ENCODE data around the gene KBTBD8.

The KBTBD8 gene

DNA sequence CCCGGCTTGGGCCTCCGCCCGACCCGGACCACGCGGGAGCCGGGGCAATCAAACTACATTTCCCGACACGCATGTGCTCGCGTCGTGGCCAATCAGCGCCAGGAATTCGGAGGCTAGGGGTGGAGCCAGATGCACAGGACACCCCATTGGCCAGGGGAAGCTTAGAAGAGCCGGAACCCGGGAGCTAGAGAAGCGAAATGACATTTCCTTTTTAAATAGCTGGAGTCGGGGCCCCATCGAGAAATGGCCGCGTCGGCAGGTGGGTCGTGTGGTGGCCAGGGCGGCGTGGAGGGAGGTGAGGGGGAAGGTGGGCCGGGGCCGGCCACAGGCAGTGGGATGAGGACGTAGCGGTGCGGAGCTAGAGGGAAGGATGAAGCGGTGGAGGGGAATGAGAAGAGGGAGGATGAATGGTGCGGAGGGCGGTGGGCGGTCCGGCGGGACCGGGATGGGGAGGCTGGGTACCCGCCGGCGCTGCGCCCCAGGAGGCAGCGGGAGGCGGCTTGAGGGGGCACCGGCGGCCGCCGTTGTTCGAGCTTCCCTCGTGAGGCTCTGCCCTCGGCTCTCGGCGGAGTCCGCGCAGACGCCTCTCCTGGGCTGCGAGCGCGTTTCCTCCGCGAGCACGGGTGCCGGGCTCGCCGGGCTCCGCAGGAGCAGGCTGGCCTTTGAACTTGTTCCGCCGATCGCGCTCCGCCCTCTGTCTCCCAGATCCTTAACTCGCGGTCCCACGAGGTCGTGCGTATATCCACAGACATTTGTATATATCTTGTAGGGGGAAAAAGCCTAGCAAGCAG lies at the start of gene KBTBD8:
TSS of gene KBTBD8 (plus strand) at position 195 of the 791 bp plus-strand sequence. CDS start at position 244, 49 bp downstream.
- DNase-seq (ENCODE audit: low read depth in 2 of 2) = peak; percentile 94 to 96

DNA sequence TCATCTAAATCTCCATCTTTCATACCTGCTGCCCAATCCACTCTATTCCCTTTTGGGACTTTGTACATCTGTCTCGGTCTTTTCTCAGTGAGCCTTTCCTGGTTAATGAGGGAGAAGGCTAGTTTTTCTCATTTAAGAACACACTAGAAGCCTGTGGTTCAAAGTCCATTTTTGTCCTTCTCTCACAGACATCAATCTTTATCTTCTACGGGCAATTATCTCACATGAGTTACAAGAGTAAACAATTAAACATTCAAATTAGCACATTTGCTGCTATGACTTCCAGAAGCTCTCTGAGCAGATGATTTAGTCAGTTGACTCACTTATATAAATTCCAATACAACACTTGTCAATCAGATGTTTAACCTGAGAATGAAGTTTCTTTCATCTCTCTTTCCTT lies 49.3 kb upstream of the KBTBD8 start:
- DNase-seq (ENCODE audit: low read depth in 2 of 2) = no peak

DNA sequence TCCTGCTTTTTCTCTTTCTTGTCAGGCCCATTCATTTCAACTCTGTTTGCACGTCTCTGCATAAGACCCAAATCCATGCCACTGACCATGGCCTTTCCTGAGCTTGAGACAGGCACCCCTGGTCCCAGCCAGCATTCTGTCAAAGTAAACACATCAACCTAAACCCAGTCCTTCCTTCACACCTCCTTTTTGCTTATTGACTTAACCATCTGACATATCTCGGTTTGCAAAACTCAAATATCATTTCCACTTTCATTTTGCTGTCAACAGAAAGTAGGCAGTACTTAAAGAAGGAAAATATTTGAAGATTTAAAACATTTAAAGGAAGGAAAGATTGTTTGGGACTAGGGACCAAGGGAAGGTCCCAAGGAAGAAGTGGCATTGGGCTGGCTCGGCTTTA lies 48.2 kb upstream of the KBTBD8 start:
- DNase-seq (ENCODE audit: low read depth in 2 of 2) = no peak

- no peak for DNase-seq (ENCODE audit: low read depth in 2 of 2)
Measured at GRCh38 chr3:66952357-66952756, 45.8 kb upstream of the KBTBD8 start.

DNA sequence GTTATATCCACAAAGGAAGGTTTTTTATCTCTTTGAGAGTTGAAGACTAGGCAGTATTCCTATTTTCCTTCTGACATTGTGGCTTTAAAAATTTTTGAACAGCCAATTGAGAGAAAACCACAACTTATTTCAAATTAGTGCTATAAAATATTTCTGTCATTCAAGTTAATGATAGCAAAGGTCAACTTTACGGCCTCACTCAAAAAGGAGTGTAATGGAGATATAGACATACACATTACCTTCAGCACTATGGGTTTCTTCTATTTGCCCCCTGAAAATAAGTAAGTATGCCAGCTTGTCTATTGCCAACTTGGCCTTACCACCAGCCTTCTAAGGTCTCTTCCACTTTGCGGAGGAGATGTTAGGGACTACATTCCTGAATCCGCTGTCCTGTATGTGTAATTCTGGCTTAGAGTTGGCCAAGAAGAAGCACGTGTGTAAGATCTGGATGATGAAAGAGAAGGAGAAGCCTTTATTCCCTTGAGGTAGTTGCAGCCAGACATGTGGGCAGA lies 44.1 kb upstream of the KBTBD8 start:
- DNase-seq (ENCODE audit: low read depth in 2 of 2) = no peak

DNA sequence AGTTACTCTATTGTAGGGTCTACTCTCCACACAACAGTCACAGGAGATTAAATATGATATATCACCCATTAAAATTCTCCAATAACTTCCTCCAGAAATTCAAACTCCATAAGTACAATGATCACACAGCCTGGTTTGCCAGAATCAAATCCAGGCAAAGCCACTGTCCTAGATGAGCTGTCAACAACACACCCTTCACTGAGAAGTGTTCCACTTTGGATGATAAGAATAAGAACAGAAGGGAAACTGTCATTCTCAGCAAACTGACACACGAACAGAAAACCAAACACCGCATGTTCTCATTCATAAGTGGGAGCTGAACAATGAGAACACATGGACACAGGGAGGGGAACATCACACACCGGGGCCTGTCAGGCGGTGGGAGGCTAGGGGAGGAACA lies 41.4 kb upstream of the KBTBD8 start:
- DNase-seq (ENCODE audit: low read depth in 2 of 2) = no peak

DNA sequence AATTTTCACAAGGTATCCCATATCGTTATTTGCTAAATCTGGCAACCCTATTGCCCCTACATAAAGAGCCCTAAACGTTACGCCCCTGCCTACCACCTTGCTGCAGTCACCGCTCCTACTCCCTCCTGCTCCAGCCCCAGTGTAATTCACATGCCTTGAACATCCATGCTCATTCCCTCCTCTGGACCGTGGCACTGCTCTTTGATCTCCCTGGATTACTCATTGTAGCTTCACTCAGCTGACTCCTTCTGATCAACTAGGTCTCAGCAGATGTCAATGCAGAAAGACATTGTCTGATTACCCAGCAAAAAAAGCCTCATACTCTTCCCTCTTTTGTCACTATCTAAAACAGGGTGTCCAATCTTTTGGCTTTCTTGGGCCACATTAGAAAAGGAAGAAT lies 40.7 kb upstream of the KBTBD8 start:
- no peak for DNase-seq (ENCODE audit: low read depth in 2 of 2)

GRCh38 chr3:66958067-66958466 lies 40.0 kb upstream of the KBTBD8 start:
- no peak for DNase-seq (ENCODE audit: low read depth in 2 of 2)

DNA sequence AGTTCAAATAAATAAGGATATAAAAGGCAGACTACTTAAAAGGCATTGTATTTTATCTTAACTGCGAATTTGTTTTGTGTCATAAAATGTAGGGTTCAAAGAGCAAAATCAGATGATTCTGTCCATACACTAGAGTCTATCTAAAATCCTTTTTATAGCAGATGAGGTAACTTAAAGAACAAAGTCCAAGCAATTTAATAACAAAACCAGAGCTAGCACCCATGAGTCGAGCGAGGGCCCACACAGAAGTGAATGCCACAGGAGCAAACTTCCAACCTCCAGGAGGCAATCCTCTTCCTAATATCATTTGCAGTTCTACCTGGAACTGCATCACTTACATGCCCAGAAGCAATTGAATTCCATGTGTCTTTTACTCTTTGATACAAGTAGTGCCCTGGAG lies 35.4 kb upstream of the KBTBD8 start:
- DNase-seq (ENCODE audit: low read depth in 2 of 2) = no peak

DNA sequence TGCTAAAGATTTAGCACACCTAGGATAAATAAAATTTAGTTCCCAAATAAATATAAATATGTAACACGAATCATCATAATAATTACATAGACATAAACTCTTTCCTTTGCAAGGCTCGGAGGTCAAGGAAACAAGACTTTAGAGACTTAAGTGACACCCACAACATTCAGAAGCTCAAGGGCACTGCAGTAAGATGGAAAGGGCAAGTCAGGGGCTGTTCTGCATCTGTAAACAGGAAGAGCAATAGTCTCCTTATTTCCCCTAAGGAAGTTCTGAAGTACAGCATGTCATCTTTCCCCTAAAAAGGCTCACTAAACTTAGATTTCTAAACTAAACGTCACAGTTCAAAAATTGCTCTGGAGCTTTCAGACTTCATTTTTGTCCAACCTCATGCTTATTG lies 26.9 kb upstream of the KBTBD8 start:
- no peak for DNase-seq (ENCODE audit: low read depth in 2 of 2)

GRCh38 chr3:66971891-66972551 lies 26.1 kb upstream of the KBTBD8 start:
- DNase-seq (ENCODE audit: low read depth in 2 of 2) = peak; percentile 35 to 60

GRCh38 chr3:66980791-66981190 lies 17.3 kb upstream of the KBTBD8 start:
- DNase-seq (ENCODE audit: low read depth in 2 of 2) = no peak

- DNase-seq (ENCODE audit: low read depth in 2 of 2) = no peak
Measured at GRCh38 chr3:66983101-66983500, 15.0 kb upstream of the KBTBD8 start.

GRCh38 chr3:66985336-66985920 lies 12.7 kb upstream of the KBTBD8 start:
- DNase-seq (ENCODE audit: low read depth in 2 of 2) = no peak

DNA sequence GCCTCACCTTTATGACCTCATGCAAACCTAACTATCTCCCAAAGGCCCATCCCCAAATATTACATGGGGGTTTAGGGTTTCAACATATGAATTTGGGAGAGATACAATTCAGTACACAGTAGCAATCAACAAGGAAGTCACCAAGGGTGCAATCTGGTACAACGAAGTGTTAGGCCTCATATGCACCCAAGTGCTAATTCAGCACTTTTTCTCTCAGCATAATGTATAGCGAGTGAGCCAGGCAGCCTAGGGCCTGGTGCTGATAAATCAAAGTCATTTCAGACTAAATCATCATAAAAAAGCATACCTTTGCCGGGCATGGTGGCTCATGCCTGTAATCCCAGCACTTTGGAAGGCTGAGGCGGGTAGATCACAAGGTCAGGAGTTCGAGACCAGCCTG lies 11.7 kb upstream of the KBTBD8 start:
- no peak for DNase-seq (ENCODE audit: low read depth in 2 of 2)

- no peak for DNase-seq (ENCODE audit: low read depth in 2 of 2)
Measured at GRCh38 chr3:66989241-66989640, 8.9 kb upstream of the KBTBD8 start.

DNA sequence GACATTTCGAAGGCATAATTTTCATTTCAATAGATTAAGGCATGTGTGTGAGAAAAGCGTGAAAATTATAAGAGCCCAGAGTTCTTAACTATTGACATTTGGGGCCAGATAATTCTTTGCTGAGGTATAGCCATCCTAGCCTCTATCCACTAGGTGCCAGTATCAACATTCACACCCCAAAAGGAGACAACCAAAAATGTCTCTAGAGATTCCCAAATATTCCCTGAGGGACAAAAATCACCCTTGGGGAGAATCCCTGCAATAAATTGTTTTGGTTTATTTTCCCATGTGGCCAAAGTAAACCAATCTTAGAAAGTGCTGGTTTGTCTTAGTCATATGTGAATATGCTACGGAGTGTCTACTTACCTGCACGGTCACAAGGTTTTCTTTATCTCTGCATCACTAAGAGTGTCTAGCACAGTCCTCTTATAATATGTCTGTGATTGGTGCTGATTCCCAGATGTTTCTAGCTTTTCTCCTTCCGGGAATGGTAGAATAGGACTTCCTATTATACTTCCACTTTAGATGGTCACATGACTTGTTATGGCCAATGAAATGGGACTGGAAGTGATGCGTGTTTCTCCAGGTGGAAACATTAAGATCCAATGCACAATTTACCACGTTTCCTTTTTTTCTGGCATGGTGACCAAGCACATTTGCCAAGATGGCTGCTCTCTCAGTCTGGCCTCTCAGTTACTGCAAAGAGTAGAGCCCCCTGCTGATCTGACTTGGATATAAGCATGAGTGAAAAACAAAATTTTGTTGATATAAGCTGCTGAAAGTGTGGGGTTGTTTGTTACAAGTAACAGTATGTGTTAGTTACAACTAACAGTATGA lies 8.0 kb upstream of the KBTBD8 start:
- no peak for DNase-seq (ENCODE audit: low read depth in 2 of 2)

GRCh38 chr3:66991459-66991858 lies 6.6 kb upstream of the KBTBD8 start:
- DNase-seq (ENCODE audit: low read depth in 2 of 2) = no peak

DNA sequence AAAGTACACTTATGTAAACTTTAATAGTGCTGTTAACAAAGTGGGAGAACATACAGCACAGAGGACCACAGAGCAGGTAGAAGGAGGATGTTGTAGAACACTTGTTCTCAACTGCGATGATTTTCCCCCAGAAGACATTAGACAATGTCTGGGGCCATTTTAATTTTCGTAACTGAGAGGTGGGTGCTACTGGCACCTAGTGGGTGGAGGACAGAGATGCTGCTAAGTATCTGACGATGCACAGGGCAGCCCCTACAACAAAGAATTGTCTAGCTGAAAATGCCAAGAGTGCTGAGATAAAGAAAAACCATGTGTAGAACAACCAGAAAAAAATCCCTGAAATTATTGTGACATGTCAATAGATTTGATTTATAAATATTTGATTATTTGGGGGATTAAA lies 5.0 kb upstream of the KBTBD8 start:
- no peak for DNase-seq (ENCODE audit: low read depth in 2 of 2)

GRCh38 chr3:66994588-66994987 lies 3.5 kb upstream of the KBTBD8 start:
- DNase-seq (ENCODE audit: low read depth in 2 of 2) = no peak

GRCh38 chr3:66996696-66997095 lies 1.4 kb upstream of the KBTBD8 start:
- no peak for DNase-seq (ENCODE audit: low read depth in 2 of 2)

DNA sequence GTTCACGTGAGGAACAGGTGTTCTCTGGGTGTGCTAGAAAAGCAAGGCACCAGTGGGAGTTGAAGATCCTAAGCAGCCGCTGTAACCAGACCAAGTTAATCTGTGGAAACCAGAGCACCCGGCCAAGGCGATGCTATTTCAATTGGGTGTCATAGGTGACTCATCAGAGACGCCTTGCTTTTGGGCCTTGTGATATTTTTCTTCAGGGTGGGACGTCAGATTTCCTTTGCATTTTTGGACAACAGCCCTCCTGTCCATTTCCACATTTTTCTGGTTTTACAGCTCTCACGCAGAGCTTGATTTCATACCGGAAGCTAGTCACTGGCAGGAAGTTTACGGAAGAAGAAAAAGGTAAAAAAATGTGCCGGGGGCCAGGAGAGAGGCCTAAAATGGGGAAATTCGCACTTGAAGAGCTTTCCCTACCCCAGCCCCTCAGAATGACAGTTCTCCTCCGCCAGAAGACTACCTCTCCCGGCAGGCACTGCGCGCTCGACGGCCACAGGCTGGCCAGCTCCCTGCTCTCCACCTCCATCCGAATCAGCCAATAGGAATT lies 471 bp upstream of the KBTBD8 start:
- DNase-seq (ENCODE audit: low read depth in 2 of 2) = no peak

All from stimulated activated CD4-positive, alpha-beta T cell treated with anti-CD3 and anti-CD28 coated beads, Interleukin-15, amount 100 ng/mL, for 48 hours (primary cell).